ENCODE results near the gene ZNF132.

ZNF132 gene

GRCh38 chr19:58468216-58468839 lies 28.4 kb upstream of the ZNF132 start:
- TF ChIP-seq, protein P1, sequence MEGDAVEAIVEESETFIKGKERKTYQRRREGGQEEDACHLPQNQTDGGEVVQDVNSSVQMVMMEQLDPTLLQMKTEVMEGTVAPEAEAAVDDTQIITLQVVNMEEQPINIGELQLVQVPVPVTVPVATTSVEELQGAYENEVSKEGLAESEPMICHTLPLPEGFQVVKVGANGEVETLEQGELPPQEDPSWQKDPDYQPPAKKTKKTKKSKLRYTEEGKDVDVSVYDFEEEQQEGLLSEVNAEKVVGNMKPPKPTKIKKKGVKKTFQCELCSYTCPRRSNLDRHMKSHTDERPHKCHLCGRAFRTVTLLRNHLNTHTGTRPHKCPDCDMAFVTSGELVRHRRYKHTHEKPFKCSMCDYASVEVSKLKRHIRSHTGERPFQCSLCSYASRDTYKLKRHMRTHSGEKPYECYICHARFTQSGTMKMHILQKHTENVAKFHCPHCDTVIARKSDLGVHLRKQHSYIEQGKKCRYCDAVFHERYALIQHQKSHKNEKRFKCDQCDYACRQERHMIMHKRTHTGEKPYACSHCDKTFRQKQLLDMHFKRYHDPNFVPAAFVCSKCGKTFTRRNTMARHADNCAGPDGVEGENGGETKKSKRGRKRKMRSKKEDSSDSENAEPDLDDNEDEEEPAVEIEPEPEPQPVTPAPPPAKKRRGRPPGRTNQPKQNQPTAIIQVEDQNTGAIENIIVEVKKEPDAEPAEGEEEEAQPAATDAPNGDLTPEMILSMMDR (conservative IDR thresholded peaks at IDR 0.05; ENCODE audit: low read depth, low read length): peak; percentile 2
- peak overlapping the region; percentile 33 for H3K4me3 ChIP-seq (ENCODE audit: low read depth, low read length)
- peak; percentile 39 for DNase-seq (ENCODE audit: low read depth)

- DNase-seq (ENCODE audit: low read depth): peak; percentile 96
- TF ChIP-seq, protein P1 (conservative IDR thresholded peaks at IDR 0.05; ENCODE audit: low read depth, low read length): peak; percentile 6
- peak within 1 kb of the TSS; percentile 91 for H3K4me3 ChIP-seq (ENCODE audit: low read depth, low read length)
Observed at GRCh38 chr19:58466760-58467589, 27.0 kb upstream of the ZNF132 start, which contains the start of gene ZNF324. Gene ZNF324 (plus strand): TSS chr19:58467080. CDS start chr19:58469186, 2,106 bp downstream.

GRCh38 chr19:58466089-58466759 lies 26.3 kb upstream of the ZNF132 start:
- TF ChIP-seq, protein P1 (conservative IDR thresholded peaks at IDR 0.05; ENCODE audit: low read depth, low read length): no peak
- DNase-seq (ENCODE audit: low read depth): no peak
- peak overlapping the region; percentile 91 for H3K4me3 ChIP-seq (ENCODE audit: low read depth, low read length)

GRCh38 chr19:58460039-58460438 lies 20.1 kb upstream of the ZNF132 start:
- TF ChIP-seq, protein P1 (conservative IDR thresholded peaks at IDR 0.05; ENCODE audit: low read depth, low read length): no peak
- no peak overlapping the region for H3K4me3 ChIP-seq (ENCODE audit: low read depth, low read length)
- no peak for DNase-seq (ENCODE audit: low read depth)

DNA sequence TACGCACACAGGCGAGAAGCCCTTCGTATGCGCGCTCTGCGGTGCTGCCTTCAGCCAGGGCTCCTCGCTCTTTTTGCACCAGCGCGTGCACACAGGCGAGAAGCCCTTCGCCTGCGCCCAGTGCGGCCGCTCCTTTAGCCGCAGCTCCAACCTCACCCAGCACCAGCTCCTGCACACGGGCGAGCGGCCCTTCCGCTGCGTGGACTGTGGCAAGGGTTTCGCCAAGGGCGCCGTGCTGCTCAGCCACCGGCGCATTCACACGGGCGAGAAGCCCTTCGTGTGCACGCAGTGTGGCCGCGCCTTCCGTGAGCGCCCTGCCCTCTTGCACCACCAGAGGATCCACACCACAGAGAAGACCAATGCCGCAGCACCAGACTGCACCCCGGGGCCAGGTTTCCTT lies 16.2 kb upstream of the ZNF132 start:
- H3K4me3 ChIP-seq (ENCODE audit: low read depth, low read length): no peak overlapping the region
- TF ChIP-seq, protein P1 (conservative IDR thresholded peaks at IDR 0.05; ENCODE audit: low read depth, low read length): no peak

DNA sequence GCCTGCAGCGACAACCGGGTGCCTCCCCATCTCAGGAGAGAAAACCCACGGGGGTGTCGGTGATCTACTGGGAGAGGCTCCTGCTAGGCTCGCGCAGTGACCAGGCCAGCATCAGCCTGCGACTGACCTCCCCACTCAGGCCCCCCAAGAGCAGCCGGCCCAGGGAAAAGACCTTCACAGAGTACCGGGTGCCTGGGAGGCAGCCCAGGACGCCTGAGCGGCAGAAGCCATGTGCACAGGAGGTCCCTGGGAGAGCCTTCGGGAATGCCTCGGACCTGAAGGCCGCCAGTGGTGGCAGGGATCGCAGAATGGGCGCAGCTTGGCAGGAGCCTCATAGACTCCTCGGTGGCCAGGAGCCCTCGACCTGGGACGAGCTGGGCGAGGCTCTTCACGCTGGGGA lies 15.4 kb upstream of the ZNF132 start:
- no peak for DNase-seq (ENCODE audit: low read depth)
- TF ChIP-seq, protein P1 (conservative IDR thresholded peaks at IDR 0.05; ENCODE audit: low read depth, low read length): no peak
- H3K4me3 ChIP-seq (ENCODE audit: low read depth, low read length): no peak overlapping the region

More for the DNA sequence above, 16.2 kb upstream of the ZNF132 start:
- DNase-seq (ENCODE audit: low read depth): no peak

All from choroid plexus epithelial cell (primary cell).